OCI-LY7 (cell line): Measurements from ENCODE around the gene NPB. TPM values are rescaled to one million over a fixed set of nuclear protein-coding genes. Genes with fewer than 3 reads are reported as not detected.

ENCODE experiments used
- BruUV-seq: library from RNA; stranded (reverse); fragments of 400-500 nt; replicated peaks from 2 replicates; lab custom pipeline; 2021; lab: Mats Ljungman, UMichigan
- CTCF ChIA-PET: fragments of 300-600 bp; sonication (Branson Sonifier 250); formaldehyde crosslinking; loops from one replicate; lab custom pipeline; 2022; ENCODE audit warnings: antibody characterized with exemption; ENCODE audit not compliant: unreplicated experiment; lab: Charles Lee
- POLR2A ChIA-PET: fragments of 300-600 bp; sonication (Branson Sonifier 250); formaldehyde crosslinking; loops from one replicate; lab custom pipeline; 2022; ENCODE audit warnings: antibody characterized with exemption; lab: Charles Lee
- DNase-seq: peaks from one replicate; pipeline ENCODE4 v3.0.0-alpha.2; 2015; ENCODE audit warnings: low spot score
- H2AFZ ChIP-seq: fragments of 200-600 bp; sonication (generic), shearing (Covaris generic); 2 replicates; pipeline ENCODE4 v1.6.1; 2014; ENCODE audit warnings: mild to moderate bottlenecking, antibody characterized with exemption, low read length, moderate library complexity
- H3K27ac ChIP-seq: fragments of 200-600 bp; sonication (generic); 2 replicates; pipeline ENCODE4 v1.5.1; 2014; ENCODE audit warnings: mixed run types, low read depth, mild to moderate bottlenecking, moderate library complexity, low read length, inconsistent platforms; ENCODE audit not compliant: poor library complexity, severe bottlenecking
- H3K36me3 ChIP-seq: fragments of 200-600 bp; sonication (generic); 2 replicates; pipeline ENCODE4 v1.6.1; 2014; ENCODE audit warnings: mild to moderate bottlenecking, antibody characterized with exemption, low read length, moderate library complexity, mixed read lengths; ENCODE audit not compliant: insufficient read depth
- H3K4me1 ChIP-seq: fragments of 200-600 bp; sonication (generic); 2 replicates; pipeline ENCODE4 v1.5.1; 2014; ENCODE audit warnings: mild to moderate bottlenecking, low read length; ENCODE audit not compliant: insufficient read depth, poor library complexity, severe bottlenecking
- H3K4me2 ChIP-seq: fragments of 200-600 bp; sonication (generic); 2 replicates; pipeline ENCODE4 v1.6.1; 2014; ENCODE audit warnings: mild to moderate bottlenecking, low read length
- H3K4me3 ChIP-seq: fragments of 200-600 bp; sonication (generic); 2 replicates; pipeline ENCODE4 v1.5.1; 2014; ENCODE audit warnings: mild to moderate bottlenecking, low read depth, low read length; ENCODE audit not compliant: poor library complexity, severe bottlenecking
- H3K79me2 ChIP-seq: fragments of 200-600 bp; sonication (generic); 2 replicates; pipeline ENCODE4 v1.6.1; 2016; ENCODE audit warnings: low read depth, mild to moderate bottlenecking, low read length, moderate library complexity, mixed read lengths; ENCODE audit not compliant: insufficient read depth
- H3K9me2 ChIP-seq: fragments of 200-600 bp; sonication (generic); 2 replicates; pipeline ENCODE4 v1.6.1; 2016; ENCODE audit warnings: mild to moderate bottlenecking, low read length, mixed read lengths; ENCODE audit not compliant: insufficient read depth
- H3K9me3 ChIP-seq: fragments of 200-600 bp; sonication (generic); 2 replicates; pipeline ENCODE4 v1.6.1; 2014; ENCODE audit warnings: mild to moderate bottlenecking, mixed run types, low read length, mixed read lengths
- H4K20me1 ChIP-seq: fragments of 200-600 bp; sonication (generic); 2 replicates; pipeline ENCODE4 v1.6.1; 2014; ENCODE audit warnings: mild to moderate bottlenecking, antibody characterized with exemption, low read length, moderate library complexity, mixed read lengths; ENCODE audit not compliant: insufficient read depth
- EZH2phosphoT487 ChIP-seq: fragments of 200-600 bp; sonication (generic); IDR thresholded peaks from 2 replicates; pipeline ENCODE4 v1.6.1; 2018; ENCODE audit warnings: low read depth, borderline replicate concordance, mild to moderate bottlenecking, mixed run types, antibody characterized with exemption, low read length, moderate library complexity, mixed read lengths
- intact Hi-C: fragments of 100-400 bp; cut with micrococcal nuclease; formaldehyde crosslinking; loops from one replicate; pipeline ENCODE4 v1.10.0; 2022; ENCODE audit not compliant: unreplicated experiment
- total RNA-seq, 2 experiments: library from RNA; depleted of rRNA in 1 of 2; stranded (reverse); fragments of >200 nt in 1 of 2; shearing (Covaris generic) in 1 of 2; gene quantifications; 2 replicates each; pipeline ENCODE4 v1.2.3, GENCODE V29; 2014 to 2022
- TF ChIP-seq, protein P1 (sequence below): fragments of 200-600 bp; sonication (generic); conservative IDR thresholded peaks from 2 replicates; pipeline ENCODE4 v1.5.1; 2014; ENCODE audit warnings: mild to moderate bottlenecking, antibody characterized with exemption, low read length, moderate library complexity, mixed read lengths

The NPB gene
- total RNA-seq, 2 experiments from 2014 or later = 2.8 to 3.2 TPM

DNA sequence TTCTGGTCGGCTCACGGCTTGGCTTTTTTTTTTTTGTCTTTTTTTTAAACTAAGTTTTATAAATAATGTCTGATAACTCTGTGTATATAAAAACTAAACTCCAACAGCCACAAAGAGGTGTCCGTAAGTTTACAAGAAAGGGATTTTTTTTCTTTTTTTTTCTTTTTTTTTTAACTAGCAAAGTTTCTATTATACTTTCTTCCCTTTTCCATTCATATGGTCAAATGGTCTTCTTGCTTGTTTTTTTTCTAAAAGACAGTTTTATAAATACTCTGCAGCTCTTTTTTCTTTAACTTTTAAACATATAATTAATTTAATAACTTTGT, 19.5 kb downstream of the NPB start:
- H2AFZ ChIP-seq = no peak overlapping the region
- DNase-seq = no peak
- no peak for TF ChIP-seq EZH2phosphoT487
- TF ChIP-seq, protein P1, sequence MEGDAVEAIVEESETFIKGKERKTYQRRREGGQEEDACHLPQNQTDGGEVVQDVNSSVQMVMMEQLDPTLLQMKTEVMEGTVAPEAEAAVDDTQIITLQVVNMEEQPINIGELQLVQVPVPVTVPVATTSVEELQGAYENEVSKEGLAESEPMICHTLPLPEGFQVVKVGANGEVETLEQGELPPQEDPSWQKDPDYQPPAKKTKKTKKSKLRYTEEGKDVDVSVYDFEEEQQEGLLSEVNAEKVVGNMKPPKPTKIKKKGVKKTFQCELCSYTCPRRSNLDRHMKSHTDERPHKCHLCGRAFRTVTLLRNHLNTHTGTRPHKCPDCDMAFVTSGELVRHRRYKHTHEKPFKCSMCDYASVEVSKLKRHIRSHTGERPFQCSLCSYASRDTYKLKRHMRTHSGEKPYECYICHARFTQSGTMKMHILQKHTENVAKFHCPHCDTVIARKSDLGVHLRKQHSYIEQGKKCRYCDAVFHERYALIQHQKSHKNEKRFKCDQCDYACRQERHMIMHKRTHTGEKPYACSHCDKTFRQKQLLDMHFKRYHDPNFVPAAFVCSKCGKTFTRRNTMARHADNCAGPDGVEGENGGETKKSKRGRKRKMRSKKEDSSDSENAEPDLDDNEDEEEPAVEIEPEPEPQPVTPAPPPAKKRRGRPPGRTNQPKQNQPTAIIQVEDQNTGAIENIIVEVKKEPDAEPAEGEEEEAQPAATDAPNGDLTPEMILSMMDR = no peak
- H3K4me2 ChIP-seq = no peak overlapping the region
- no peak overlapping the region for H3K4me3 ChIP-seq
- ChIA-PET CTCF (no interaction called here), POLR2A (no interaction called here)
- BruUV-seq = TSS peak; percentile 39
- intact Hi-C loops = no loop called here
- H3K9me3 ChIP-seq = no peaks in the 10 kb centered on the region
- H4K20me1 ChIP-seq = peaks cover 8% of the 10 kb centered on the region
- H3K4me1 ChIP-seq = peaks cover 46% of the 10 kb centered on the region
- peaks cover 28% of the 10 kb centered on the region; the same call in 1 of the 2 replicates for H3K36me3 ChIP-seq
- no peaks in the 10 kb centered on the region for H3K9me2 ChIP-seq
- no peak overlapping the region for H3K27ac ChIP-seq
- H3K79me2 ChIP-seq = peaks cover 42% of the 10 kb centered on the region

- no TSS peak for BruUV-seq
- Histone ChIP-seq H3K36me3 (peaks cover 28% of the 10 kb centered on the region; the same call in 1 of the 2 replicates), H3K27ac (no peak overlapping the region), H3K4me3 (no peak overlapping the region), H3K79me2 (peaks cover 42% of the 10 kb centered on the region), H2AFZ (no peak overlapping the region), H3K9me3 (no peaks in the 10 kb centered on the region), H4K20me1 (peaks cover 3% of the 10 kb centered on the region), H3K9me2 (no peaks in the 10 kb centered on the region), H3K4me1 (peaks cover 40% of the 10 kb centered on the region), H3K4me2 (no peak overlapping the region)
- ChIA-PET CTCF (no interaction called here), POLR2A (no interaction called here)
- no peak for DNase-seq
- TF ChIP-seq, protein P1 = no peak
- no peak for TF ChIP-seq EZH2phosphoT487
- intact Hi-C loops = no loop called here
Observed at GRCh38 chr17:81921996-81922565, 20.0 kb downstream of the NPB start.

DNA sequence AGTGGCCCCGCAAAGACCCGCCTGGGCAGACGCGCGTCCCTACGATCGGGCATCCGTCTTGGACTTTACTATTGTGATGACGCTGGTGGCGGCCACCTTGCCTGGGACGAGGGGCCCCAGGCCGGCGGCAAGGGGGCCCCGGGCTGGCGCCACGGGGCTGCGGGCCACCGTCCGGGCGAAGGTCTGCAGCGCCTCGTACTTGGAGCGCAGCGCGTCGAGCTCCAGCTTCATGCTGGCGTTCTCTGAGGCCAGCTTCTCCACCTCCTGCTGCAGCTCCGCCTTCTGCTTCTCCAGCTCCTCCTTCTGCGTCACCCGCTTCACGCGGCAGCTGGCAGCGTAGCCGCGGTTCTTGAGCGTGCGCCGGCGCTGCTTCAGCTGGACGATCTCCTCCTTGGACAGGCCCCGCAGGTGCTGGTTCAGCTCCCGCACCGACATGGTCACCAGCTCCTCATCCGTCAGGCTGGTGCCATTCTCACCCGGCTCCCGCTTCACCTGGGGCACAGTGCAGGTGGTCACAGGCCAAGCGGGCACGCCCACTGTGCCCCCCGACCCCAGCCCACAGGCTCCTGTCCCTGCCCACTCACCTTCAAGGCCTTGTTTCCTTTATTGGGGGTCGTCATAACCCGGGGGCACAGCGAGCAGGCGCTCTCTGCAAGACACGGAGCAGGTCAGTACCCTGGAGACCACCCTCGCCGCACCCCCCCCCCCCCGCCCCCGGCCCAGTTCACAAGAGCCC, 20.7 kb downstream of the NPB start:
- TF ChIP-seq, protein P1 = no peak
- TF ChIP-seq EZH2phosphoT487 = no peak
- no TSS peak for BruUV-seq
- Histone ChIP-seq H3K27ac (no peak overlapping the region), H3K4me1 (peaks cover 39% of the 10 kb centered on the region), H3K36me3 (peaks cover 28% of the 10 kb centered on the region; the same call in 1 of the 2 replicates), H3K9me3 (no peaks in the 10 kb centered on the region), H3K4me2 (no peak overlapping the region), H3K4me3 (no peak overlapping the region), H4K20me1 (no peaks in the 10 kb centered on the region), H3K9me2 (no peaks in the 10 kb centered on the region), H2AFZ (no peak overlapping the region), H3K79me2 (peaks cover 37% of the 10 kb centered on the region)
- ChIA-PET POLR2A (no interaction called here), CTCF (no interaction called here)
- intact Hi-C loops = no loop called here
- no peak for DNase-seq
